KOPT-K1 (cell line): ENCODE results near the gene PLAAT4.
"Not testable (repeated sequence)": the region's sequence is repeated elsewhere in the genome, so short reads cannot be mapped to it uniquely, and the experiment has no call there.

ENCODE experiments used
- H3K27ac ChIP-seq: fragments of 200-600 bp; sonication (generic); 2 replicates; pipeline ENCODE4 v1.5.1; 2016; ENCODE audit warnings: antibody characterized with exemption, mild to moderate bottlenecking, low read depth, low read length; ENCODE audit not compliant: poor library complexity, severe bottlenecking
- H3K36me3 ChIP-seq: fragments of 200-600 bp; sonication (generic); 2 replicates; pipeline ENCODE4 v1.5.1; 2017; ENCODE audit warnings: antibody characterized with exemption, mild to moderate bottlenecking, low read length, moderate library complexity; ENCODE audit not compliant: insufficient read depth
- H3K9me3 ChIP-seq: fragments of 200-600 bp; sonication (generic); 2 replicates; pipeline ENCODE4 v1.5.1; 2017; ENCODE audit warnings: antibody characterized with exemption, low read length, mild to moderate bottlenecking; ENCODE audit not compliant: insufficient read depth, poor library complexity, severe bottlenecking

Gene PLAAT4

GRCh38 chr11:63548178-63548577 lies 11.6 kb downstream of the PLAAT4 start:
- Histone ChIP-seq H3K27ac (no peak overlapping the region), H3K9me3 (no peaks in the 10 kb centered on the region), H3K36me3 (peaks cover 10% of the 10 kb centered on the region; the same call in 1 of the 2 replicates)

GRCh38 chr11:63549411-63549810 lies 12.8 kb downstream of the PLAAT4 start:
- H3K27ac ChIP-seq: no peak overlapping the region
- no peaks in the 10 kb centered on the region for H3K9me3 ChIP-seq
- H3K36me3 ChIP-seq: peaks cover 9% of the 10 kb centered on the region; the same call in 1 of the 2 replicates

GRCh38 chr11:63550156-63550700 lies 13.6 kb downstream of the PLAAT4 start:
- H3K9me3 ChIP-seq, H3K27ac ChIP-seq, H3K36me3 ChIP-seq: not testable (repeated sequence)

- H3K9me3 ChIP-seq: no peaks in the 10 kb centered on the region
- no peaks in the 10 kb centered on the region for H3K36me3 ChIP-seq
- peak overlapping the region; percentile 42 for H3K27ac ChIP-seq
Observed at GRCh38 chr11:63551091-63551888, 14.7 kb downstream of the PLAAT4 start.

GRCh38 chr11:63551889-63552266 lies 15.3 kb downstream of the PLAAT4 start:
- H3K27ac ChIP-seq: peak overlapping the region; percentile 42
- H3K9me3 ChIP-seq: no peaks in the 10 kb centered on the region

GRCh38 chr11:63552921-63553320 lies 16.3 kb downstream of the PLAAT4 start:
- no peaks in the 10 kb centered on the region for H3K36me3 ChIP-seq
- H3K27ac ChIP-seq: peak overlapping the region; percentile 80
- no peaks in the 10 kb centered on the region for H3K9me3 ChIP-seq

More at GRCh38 chr11:63551889-63552266, 15.3 kb downstream of the PLAAT4 start:
- H3K36me3 ChIP-seq: no peaks in the 10 kb centered on the region

GRCh38 chr11:63553759-63554158 lies 17.2 kb downstream of the PLAAT4 start:
- Histone ChIP-seq H3K36me3 (no peaks in the 10 kb centered on the region), H3K27ac (peak overlapping the region; percentile 80)

GRCh38 chr11:63554877-63555223 lies 18.2 kb downstream of the PLAAT4 start:
- H3K36me3 ChIP-seq: no peaks in the 10 kb centered on the region
- peak overlapping the region; percentile 80 for H3K27ac ChIP-seq
- no peaks in the 10 kb centered on the region for H3K9me3 ChIP-seq

More at GRCh38 chr11:63553759-63554158, 17.2 kb downstream of the PLAAT4 start:
- H3K9me3 ChIP-seq: no peaks in the 10 kb centered on the region

GRCh38 chr11:63556404-63557013 lies 19.9 kb downstream of the PLAAT4 start:
- H3K36me3 ChIP-seq: no peaks in the 10 kb centered on the region
- H3K9me3 ChIP-seq: no peaks in the 10 kb centered on the region
- peak overlapping the region; percentile 33 for H3K27ac ChIP-seq

GRCh38 chr11:63557570-63557969 lies 21.0 kb downstream of the PLAAT4 start:
- H3K27ac ChIP-seq: no peak overlapping the region
- H3K9me3 ChIP-seq: no peaks in the 10 kb centered on the region
- no peaks in the 10 kb centered on the region for H3K36me3 ChIP-seq

GRCh38 chr11:63558459-63559157 lies 22.0 kb downstream of the PLAAT4 start:
- Histone ChIP-seq H3K36me3 (no peaks in the 10 kb centered on the region), H3K9me3 (no peaks in the 10 kb centered on the region), H3K27ac (no peak overlapping the region)

GRCh38 chr11:63560506-63561180 lies 24.0 kb downstream of the PLAAT4 start:
- no peaks in the 10 kb centered on the region for H3K36me3 ChIP-seq
- peak overlapping the region; percentile 60 for H3K27ac ChIP-seq
- H3K9me3 ChIP-seq: no peaks in the 10 kb centered on the region

GRCh38 chr11:63563201-63564055 lies 26.8 kb downstream of the PLAAT4 start, which contains the start of gene PLAAT2:
Gene PLAAT2 (minus strand): TSS chr11:63563379. CDS start chr11:63563324, 55 bp downstream.
- Histone ChIP-seq H3K36me3 (no peaks in the 10 kb centered on the region), H3K9me3 (no peaks in the 10 kb centered on the region), H3K27ac (no peak within 1 kb of the TSS)
